Liver (tissue), 9 donors: ENCODE results near the gene TM9SF3. TPM values are rescaled to one million over a fixed set of nuclear protein-coding genes. Genes with fewer than 3 reads are reported as not detected.

ENCODE experiments used
- DNase-seq: peaks from one replicate; pipeline ENCODE4 v3.0.0-alpha.2; 2017; ENCODE audit warnings: low spot score
- H3K27ac ChIP-seq, 2 donors: one replicate each; pipeline ENCODE4 v1.7.0; 2013; ENCODE audit warnings: inconsistent platforms in 2 of 2, low read length in 2 of 2, control low read depth in 1 of 2, low read depth in 1 of 2, mild to moderate bottlenecking in 1 of 2
- H3K27me3 ChIP-seq, 4 donors: one replicate each; pipeline versions ENCODE4 v1.6.1 to v1.7.0; 2013; ENCODE audit warnings: low read length in 3 of 4, inconsistent platforms in 1 of 4, mild to moderate bottlenecking in 1 of 4, moderate library complexity in 1 of 4; ENCODE audit not compliant: control insufficient read depth in 4 of 4, insufficient read depth in 4 of 4
- H3K36me3 ChIP-seq, 4 donors: one replicate each; pipeline versions ENCODE4 v1.6.1 to v1.7.0; 2013; ENCODE audit warnings: low read length in 3 of 4, mild to moderate bottlenecking in 3 of 4, low read depth in 1 of 4, moderate library complexity in 1 of 4; ENCODE audit not compliant: control insufficient read depth in 4 of 4, insufficient read depth in 3 of 4
- H3K4me1 ChIP-seq, 4 donors: one replicate each; pipeline versions ENCODE4 v1.6.1 to v1.7.0; 2013; ENCODE audit warnings: low read length in 3 of 4, mild to moderate bottlenecking in 3 of 4, moderate library complexity in 1 of 4; ENCODE audit not compliant: control insufficient read depth in 4 of 4, insufficient read depth in 4 of 4
- H3K4me3 ChIP-seq, 3 donors: one replicate each; pipeline versions ENCODE4 v1.6.1 to v1.7.0; 2013; ENCODE audit warnings: low read length in 3 of 3, control low read depth in 1 of 3, low read depth in 1 of 3, mild to moderate bottlenecking in 1 of 3
- H3K9ac ChIP-seq, 2 donors: one replicate each; pipeline ENCODE4 v1.7.0; 2013; ENCODE audit warnings: low read length in 2 of 2, mild to moderate bottlenecking in 2 of 2, moderate library complexity in 2 of 2, control low read depth in 1 of 2, low read depth in 1 of 2
- H3K9me3 ChIP-seq, 4 donors: one replicate each; pipeline versions ENCODE4 v1.6.1 to v1.7.0; 2013; ENCODE audit warnings: low read length in 3 of 4; ENCODE audit not compliant: control insufficient read depth in 4 of 4
- EGR1 ChIP-seq, 2 donors: IDR thresholded peaks; 2 replicates each; pipeline ENCODE4 v1.6.1; 2016 to 2018; ENCODE audit warnings: antibody characterized with exemption in 2 of 2, low read depth in 2 of 2
- FOXA1 ChIP-seq: IDR thresholded peaks from 2 replicates; pipeline ENCODE4 v1.6.1; 2016; ENCODE audit warnings: antibody characterized with exemption
- FOXA2 ChIP-seq: IDR thresholded peaks from 2 replicates; pipeline ENCODE4 v1.6.1; 2016; ENCODE audit warnings: antibody characterized with exemption
- GABPA ChIP-seq, 2 donors: IDR thresholded peaks in 1 of 2; conservative IDR thresholded peaks in 1 of 2; 2 replicates each; pipeline ENCODE4 v1.6.1; 2016; ENCODE audit warnings: antibody characterized with exemption in 2 of 2, mild to moderate bottlenecking in 1 of 2, moderate library complexity in 1 of 2
- HNF4A ChIP-seq, 2 donors: conservative IDR thresholded peaks; 2 replicates each; pipeline ENCODE4 v1.6.1; 2016; ENCODE audit warnings: antibody characterized with exemption in 2 of 2, mild to moderate bottlenecking in 2 of 2
- HNF4G ChIP-seq: IDR thresholded peaks from 2 replicates; pipeline ENCODE4 v1.6.1; 2016; ENCODE audit warnings: antibody characterized with exemption
- JUND ChIP-seq, 2 donors: IDR thresholded peaks; 2 replicates each; pipeline ENCODE4 v1.6.1; 2016; ENCODE audit warnings: antibody characterized with exemption in 2 of 2
- NR2F2 ChIP-seq: IDR thresholded peaks from 2 replicates; pipeline ENCODE4 v1.6.1; 2016; ENCODE audit warnings: antibody characterized with exemption
- RAD21 ChIP-seq, 2 donors: IDR thresholded peaks; 2 replicates each; pipeline ENCODE4 v1.6.1; 2016; ENCODE audit warnings: antibody characterized with exemption in 2 of 2, mild to moderate bottlenecking in 2 of 2
- RXRA ChIP-seq, 2 donors: IDR thresholded peaks; 2 replicates each; pipeline ENCODE4 v1.6.1; 2017 to 2018; ENCODE audit warnings: antibody characterized with exemption in 2 of 2, mild to moderate bottlenecking in 1 of 2
- SP1 ChIP-seq: IDR thresholded peaks from 2 replicates; pipeline ENCODE4 v1.6.1; 2018; ENCODE audit warnings: antibody characterized with exemption, mild to moderate bottlenecking
- TAF1 ChIP-seq: conservative IDR thresholded peaks from 2 replicates; pipeline ENCODE4 v1.6.1; 2016; ENCODE audit warnings: antibody characterized with exemption, mild to moderate bottlenecking
- YY1 ChIP-seq: IDR thresholded peaks from 2 replicates; pipeline ENCODE4 v1.6.1; 2016; ENCODE audit warnings: antibody characterized with exemption, mild to moderate bottlenecking
- WGBS: extraction: QIAGEN DNeasy Blood & Tissue Kit; methylation state at CpG from one replicate; pipeline ENCODE4 v1.1.7; 2013; 5-methylcytosine and 5-hydroxymethylcytosine counted together
- polyA plus RNA-seq, 2 donors: library from polyadenylated mRNA; stranded (reverse) in 1 of 2; unstranded in 1 of 2; fragments of 200-250 nt in 1 of 2; fragments of >200 nt in 1 of 2; fragmentation: Nextera tagmentation in 1 of 2; extraction: Ambion mirVana in 1 of 2; gene quantifications; one replicate each; pipeline versions ENCODE4 v1.2.1 to v1.2.3, GENCODE V29; 2013 to 2015
- total RNA-seq, 2 donors: library from RNA; depleted of rRNA; stranded (reverse); fragments of >200 nt; gene quantifications; one replicate each; pipeline ENCODE4 v1.2.3, GENCODE V29; 2014
- TF ChIP-seq, protein P1 (sequence below): IDR thresholded peaks from 2 replicates; pipeline ENCODE4 v1.6.1; 2016; ENCODE audit warnings: antibody characterized with exemption, mild to moderate bottlenecking
- TF ChIP-seq, protein P2 (sequence below): IDR thresholded peaks from 2 replicates; pipeline ENCODE4 v1.6.1; 2016; ENCODE audit warnings: antibody characterized with exemption
- TF ChIP-seq, protein P3 (sequence below): IDR thresholded peaks from 2 replicates; pipeline ENCODE4 v1.6.1; 2016; ENCODE audit warnings: antibody characterized with exemption
- donor health status: healthy.
- donor health status: healthy.
- donor health status: healthy.
- donor health status: healthy.
- donor health status: healthy.

The TM9SF3 gene
- total and polyA plus RNA-seq, 4 donors, result 20.5 to 115 (median 55.4) TPM

DNA sequence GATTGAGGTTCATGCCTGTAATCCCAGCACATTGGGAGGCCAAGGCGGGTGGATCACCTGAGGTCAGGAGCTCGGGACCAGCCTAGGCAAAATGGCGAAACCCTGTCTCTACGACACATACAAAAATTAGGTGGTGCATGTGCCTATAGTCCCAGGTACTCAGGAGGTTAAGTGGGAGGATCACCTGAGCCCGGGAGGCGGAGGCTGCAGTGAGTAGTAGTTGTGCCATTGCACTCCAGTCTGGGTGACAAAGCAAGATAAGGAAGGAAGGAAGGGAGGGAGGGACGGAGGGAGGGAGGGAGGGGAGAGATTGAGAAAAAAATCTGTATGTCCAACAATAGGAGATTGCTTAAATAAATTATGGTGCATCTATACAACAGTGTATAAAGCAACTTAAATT is 86.3 kb downstream of the TM9SF3 start (continued):
- TF ChIP-seq EGR1 (IDR thresholded peaks at IDR 0.05; ENCODE audit: low read depth in 2 of 2), result no peak
- no peak for TF ChIP-seq RXRA (IDR thresholded peaks at IDR 0.05)
- TF ChIP-seq FOXA2, result no peak
- TF ChIP-seq NR2F2, result no peak
- TF ChIP-seq FOXA1, result no peak
- TF ChIP-seq JUND (IDR thresholded peaks at IDR 0.05), result no peak
- TF ChIP-seq, protein P1, sequence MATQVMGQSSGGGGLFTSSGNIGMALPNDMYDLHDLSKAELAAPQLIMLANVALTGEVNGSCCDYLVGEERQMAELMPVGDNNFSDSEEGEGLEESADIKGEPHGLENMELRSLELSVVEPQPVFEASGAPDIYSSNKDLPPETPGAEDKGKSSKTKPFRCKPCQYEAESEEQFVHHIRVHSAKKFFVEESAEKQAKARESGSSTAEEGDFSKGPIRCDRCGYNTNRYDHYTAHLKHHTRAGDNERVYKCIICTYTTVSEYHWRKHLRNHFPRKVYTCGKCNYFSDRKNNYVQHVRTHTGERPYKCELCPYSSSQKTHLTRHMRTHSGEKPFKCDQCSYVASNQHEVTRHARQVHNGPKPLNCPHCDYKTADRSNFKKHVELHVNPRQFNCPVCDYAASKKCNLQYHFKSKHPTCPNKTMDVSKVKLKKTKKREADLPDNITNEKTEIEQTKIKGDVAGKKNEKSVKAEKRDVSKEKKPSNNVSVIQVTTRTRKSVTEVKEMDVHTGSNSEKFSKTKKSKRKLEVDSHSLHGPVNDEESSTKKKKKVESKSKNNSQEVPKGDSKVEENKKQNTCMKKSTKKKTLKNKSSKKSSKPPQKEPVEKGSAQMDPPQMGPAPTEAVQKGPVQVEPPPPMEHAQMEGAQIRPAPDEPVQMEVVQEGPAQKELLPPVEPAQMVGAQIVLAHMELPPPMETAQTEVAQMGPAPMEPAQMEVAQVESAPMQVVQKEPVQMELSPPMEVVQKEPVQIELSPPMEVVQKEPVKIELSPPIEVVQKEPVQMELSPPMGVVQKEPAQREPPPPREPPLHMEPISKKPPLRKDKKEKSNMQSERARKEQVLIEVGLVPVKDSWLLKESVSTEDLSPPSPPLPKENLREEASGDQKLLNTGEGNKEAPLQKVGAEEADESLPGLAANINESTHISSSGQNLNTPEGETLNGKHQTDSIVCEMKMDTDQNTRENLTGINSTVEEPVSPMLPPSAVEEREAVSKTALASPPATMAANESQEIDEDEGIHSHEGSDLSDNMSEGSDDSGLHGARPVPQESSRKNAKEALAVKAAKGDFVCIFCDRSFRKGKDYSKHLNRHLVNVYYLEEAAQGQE, result no peak
- TF ChIP-seq HNF4A (conservative IDR thresholded peaks at IDR 0.05), result no peak
- no peak for TF ChIP-seq YY1

DNA sequence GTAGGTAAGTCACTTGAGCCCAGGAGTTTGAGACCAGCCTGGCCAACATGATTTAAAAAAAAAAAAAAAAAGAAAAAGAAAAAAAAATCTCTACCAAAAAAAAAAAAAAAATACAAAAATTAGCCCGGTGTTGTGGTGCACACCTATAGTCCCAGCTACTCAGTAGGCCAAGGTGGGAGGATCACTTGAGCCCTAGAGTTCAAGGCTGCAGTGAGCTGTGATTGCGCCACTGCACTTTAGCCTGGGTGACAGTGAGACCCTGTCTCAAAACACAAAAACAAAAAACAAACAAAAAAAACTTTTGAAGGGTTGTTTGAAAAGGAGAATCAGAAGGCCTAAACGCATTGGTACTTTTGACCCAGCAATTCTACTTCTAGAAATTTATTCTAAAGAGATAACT is 86.8 kb downstream of the TM9SF3 start:
- TF ChIP-seq NR2F2 (no peak), JUND (IDR thresholded peaks at IDR 0.05) (no peak)
- WGBS, result 80% methylated on average over 3 of the region's 3 CpGs
- DNase-seq, result no peak
- H3K9me3 ChIP-seq, result no peaks in the 10 kb centered on the region
- no peak overlapping the region for H3K9ac ChIP-seq
- H3K4me1 ChIP-seq, result no peaks in the 10 kb centered on the region
- no peak overlapping the region for H3K27ac ChIP-seq
- no peaks in the 10 kb centered on the region for H3K27me3 ChIP-seq
- no peak overlapping the region for H3K4me3 ChIP-seq
- H3K36me3 ChIP-seq, result no peaks in the 10 kb centered on the region

DNA sequence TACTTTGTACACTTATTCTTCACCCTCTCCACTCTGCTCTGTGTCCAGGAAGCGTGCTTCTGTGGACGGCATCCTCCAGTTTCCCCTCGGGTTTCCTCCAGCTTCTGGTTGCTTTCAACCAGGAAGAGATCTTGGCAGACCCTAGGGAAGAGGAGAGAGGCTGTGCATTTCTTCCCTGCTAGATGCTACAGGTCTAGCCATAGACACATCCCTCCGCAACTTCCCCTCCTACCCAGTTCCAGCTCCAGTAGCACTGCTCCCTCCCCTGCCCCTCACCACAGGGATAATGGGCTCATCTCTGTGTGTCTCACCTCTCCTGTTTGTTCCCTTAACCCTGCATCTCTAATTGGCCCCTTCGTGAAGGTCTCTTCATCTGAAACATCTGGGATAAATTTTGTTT is 89.4 kb downstream of the TM9SF3 start:
- Histone ChIP-seq H3K9me3 (no peaks in the 10 kb centered on the region), H3K9ac (no peak overlapping the region), H3K4me1 (no peaks in the 10 kb centered on the region), H3K4me3 (no peak overlapping the region), H3K36me3 (no peaks in the 10 kb centered on the region), H3K27me3 (no peaks in the 10 kb centered on the region), H3K27ac (no peak overlapping the region)
- DNase-seq, result peak; percentile 13
- TF ChIP-seq TAF1, result no peak
- TF ChIP-seq RAD21 (IDR thresholded peaks at IDR 0.05), result no peak
- TF ChIP-seq FOXA1, result no peak
- TF ChIP-seq, protein P2, sequence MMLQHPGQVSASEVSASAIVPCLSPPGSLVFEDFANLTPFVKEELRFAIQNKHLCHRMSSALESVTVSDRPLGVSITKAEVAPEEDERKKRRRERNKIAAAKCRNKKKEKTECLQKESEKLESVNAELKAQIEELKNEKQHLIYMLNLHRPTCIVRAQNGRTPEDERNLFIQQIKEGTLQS, result no peak
- no peak for TF ChIP-seq GABPA (IDR thresholded peaks at IDR 0.05 in 1 of 2, conservative IDR thresholded peaks at IDR 0.05 in 1 of 2)
- no peak for TF ChIP-seq HNF4A (conservative IDR thresholded peaks at IDR 0.05)
- TF ChIP-seq RXRA (IDR thresholded peaks at IDR 0.05), result no peak
- TF ChIP-seq SP1, result no peak
- TF ChIP-seq NR2F2, result no peak
- TF ChIP-seq FOXA2, result no peak
- no peak for TF ChIP-seq HNF4G
- no peak for TF ChIP-seq EGR1 (IDR thresholded peaks at IDR 0.05; ENCODE audit: low read depth in 2 of 2)
- TF ChIP-seq, protein P3, sequence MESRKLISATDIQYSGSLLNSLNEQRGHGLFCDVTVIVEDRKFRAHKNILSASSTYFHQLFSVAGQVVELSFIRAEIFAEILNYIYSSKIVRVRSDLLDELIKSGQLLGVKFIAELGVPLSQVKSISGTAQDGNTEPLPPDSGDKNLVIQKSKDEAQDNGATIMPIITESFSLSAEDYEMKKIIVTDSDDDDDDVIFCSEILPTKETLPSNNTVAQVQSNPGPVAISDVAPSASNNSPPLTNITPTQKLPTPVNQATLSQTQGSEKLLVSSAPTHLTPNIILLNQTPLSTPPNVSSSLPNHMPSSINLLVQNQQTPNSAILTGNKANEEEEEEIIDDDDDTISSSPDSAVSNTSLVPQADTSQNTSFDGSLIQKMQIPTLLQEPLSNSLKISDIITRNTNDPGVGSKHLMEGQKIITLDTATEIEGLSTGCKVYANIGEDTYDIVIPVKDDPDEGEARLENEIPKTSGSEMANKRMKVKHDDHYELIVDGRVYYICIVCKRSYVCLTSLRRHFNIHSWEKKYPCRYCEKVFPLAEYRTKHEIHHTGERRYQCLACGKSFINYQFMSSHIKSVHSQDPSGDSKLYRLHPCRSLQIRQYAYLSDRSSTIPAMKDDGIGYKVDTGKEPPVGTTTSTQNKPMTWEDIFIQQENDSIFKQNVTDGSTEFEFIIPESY, result no peak
- WGBS, result 71% methylated on average over 5 of the region's 5 CpGs
